MM.1S (cell line): ENCODE results near the gene PLEKHG7.

Experiments
- DNase-seq: peaks from one replicate; pipeline ENCODE4 v3.0.0-alpha.2; 2015
- H2AFZ ChIP-seq: fragments of 300-600 bp; sonication (generic); 2 replicates; pipeline ENCODE4 v1.6.0; 2016; ENCODE audit warnings: antibody characterized with exemption, low read length
- H3F3A ChIP-seq: fragments of 300-600 bp; sonication (generic); 2 replicates; pipeline ENCODE4 v1.6.1; 2016; ENCODE audit warnings: mild to moderate bottlenecking, antibody characterized with exemption, low read length, moderate library complexity, mixed read lengths; ENCODE audit not compliant: insufficient read depth
- H3K27ac ChIP-seq: fragments of 300-600 bp; sonication (generic); 2 replicates; pipeline ENCODE4 v1.5.1; 2016; ENCODE audit warnings: mild to moderate bottlenecking, low read length
- H3K27me3 ChIP-seq: fragments of 300-600 bp; sonication (generic); replicated peaks from 2 replicates; pipeline ENCODE4 v1.6.0; 2016; ENCODE audit warnings: low read length; ENCODE audit not compliant: insufficient read depth
- H3K36me3 ChIP-seq: fragments of 300-600 bp; sonication (generic); replicated peaks from 2 replicates; pipeline ENCODE4 v1.6.1; 2016; ENCODE audit warnings: mild to moderate bottlenecking, low read length, mixed read lengths; ENCODE audit not compliant: insufficient read depth
- H3K4me1 ChIP-seq: fragments of 300-600 bp; sonication (generic); 2 replicates; pipeline ENCODE4 v1.6.1; 2016; ENCODE audit warnings: low read length, mixed read lengths
- H3K4me2 ChIP-seq: fragments of 300-600 bp; sonication (generic); 2 replicates; pipeline ENCODE4 v1.6.0; 2016; ENCODE audit warnings: low read depth, low read length
- H3K4me3 ChIP-seq: fragments of 300-600 bp; sonication (generic); 2 replicates; pipeline ENCODE4 v1.5.1; 2016; ENCODE audit warnings: low read length, mixed read lengths
- H3K79me2 ChIP-seq: fragments of 300-600 bp; sonication (generic); 2 replicates; pipeline ENCODE4 v1.6.1; 2016; ENCODE audit warnings: mixed run types, low read length, mixed read lengths
- H3K9ac ChIP-seq: fragments of 300-600 bp; sonication (generic); 2 replicates; pipeline ENCODE4 v1.6.1; 2016; ENCODE audit warnings: low read length, mixed read lengths
- H3K9me2 ChIP-seq: fragments of 300-600 bp; sonication (generic); replicated peaks from 2 replicates; pipeline ENCODE4 v1.6.1; 2016; ENCODE audit warnings: mild to moderate bottlenecking, low read length, mixed read lengths; ENCODE audit not compliant: insufficient read depth
- H3K9me3 ChIP-seq: fragments of 300-600 bp; sonication (generic); replicated peaks from 2 replicates; pipeline ENCODE4 v1.6.1; 2016; ENCODE audit warnings: mild to moderate bottlenecking, low read length, mixed read lengths; ENCODE audit not compliant: insufficient read depth
- H4K20me1 ChIP-seq: fragments of 300-600 bp; sonication (generic); 2 replicates; pipeline ENCODE4 v1.6.1; 2016; ENCODE audit warnings: mild to moderate bottlenecking, low read length, moderate library complexity, mixed read lengths; ENCODE audit not compliant: insufficient read depth
- CTCF ChIP-seq: fragments of 300-600 bp; sonication (generic); IDR thresholded peaks from 2 replicates; pipeline ENCODE4 v1.5.1; 2016; ENCODE audit warnings: antibody characterized with exemption, low read length, mixed read lengths
- EZH2 ChIP-seq: fragments of 300-600 bp; sonication (generic); optimal IDR thresholded peaks from 2 replicates; pipeline ENCODE3; 2017; ENCODE audit warnings: low read depth, mild to moderate bottlenecking, antibody characterized with exemption, low read length, mixed read lengths
- EZH2phosphoT487 ChIP-seq: fragments of 300-600 bp; sonication (generic); IDR thresholded peaks from 2 replicates; pipeline ENCODE4 v1.6.1; 2018; ENCODE audit warnings: antibody characterized with exemption, low read length

PLEKHG7 gene

GRCh38 chr12:92657770-92658169 lies 45.0 kb upstream of the PLEKHG7 start:
- H3F3A ChIP-seq, result no peaks in the 10 kb centered on the region
- H3K4me1 ChIP-seq, result no peaks in the 10 kb centered on the region
- DNase-seq, result no peak
- no peaks in the 10 kb centered on the region for H4K20me1 ChIP-seq
- no peak overlapping the region for H3K27ac ChIP-seq
- H2AFZ ChIP-seq, result no peak overlapping the region
- no peak overlapping the region for H3K4me2 ChIP-seq
- no peaks in the 10 kb centered on the region for H3K9me3 ChIP-seq
- no peaks in the 10 kb centered on the region for H3K79me2 ChIP-seq
- H3K9me2 ChIP-seq, result no peaks in the 10 kb centered on the region
- H3K4me3 ChIP-seq, result no peak overlapping the region
- H3K27me3 ChIP-seq, result no peaks in the 10 kb centered on the region
- H3K9ac ChIP-seq, result no peak overlapping the region
- TF ChIP-seq CTCF (no peak), EZH2 (no peak), EZH2phosphoT487 (no peak)
- no peaks in the 10 kb centered on the region for H3K36me3 ChIP-seq

- Histone ChIP-seq H3K4me1 (no peaks in the 10 kb centered on the region), H3K4me2 (no peak overlapping the region), H2AFZ (no peak overlapping the region), H3K79me2 (no peaks in the 10 kb centered on the region), H3K9ac (no peak overlapping the region), H3K9me2 (no peaks in the 10 kb centered on the region), H3F3A (no peaks in the 10 kb centered on the region), H3K36me3 (no peaks in the 10 kb centered on the region), H3K9me3 (no peaks in the 10 kb centered on the region), H3K4me3 (no peak overlapping the region), H4K20me1 (no peaks in the 10 kb centered on the region), H3K27me3 (no peaks in the 10 kb centered on the region), H3K27ac (no peak overlapping the region)
- TF ChIP-seq EZH2phosphoT487 (no peak), CTCF (no peak), EZH2 (no peak)
- DNase-seq, result no peak
These were observed 44.2 kb upstream of the PLEKHG7 start for GRCh38 chr12:92658611-92659010.

- Histone ChIP-seq H3K4me2 (no peak overlapping the region), H2AFZ (no peak overlapping the region), H4K20me1 (no peaks in the 10 kb centered on the region), H3F3A (no peaks in the 10 kb centered on the region), H3K27me3 (no peaks in the 10 kb centered on the region), H3K27ac (no peak overlapping the region), H3K36me3 (no peaks in the 10 kb centered on the region), H3K9ac (no peak overlapping the region), H3K79me2 (no peaks in the 10 kb centered on the region), H3K9me3 (no peaks in the 10 kb centered on the region), H3K9me2 (no peaks in the 10 kb centered on the region), H3K4me1 (no peaks in the 10 kb centered on the region), H3K4me3 (no peak overlapping the region)
- DNase-seq, result no peak
- TF ChIP-seq EZH2phosphoT487 (no peak), EZH2 (no peak), CTCF (no peak)
These were observed 41.5 kb upstream of the PLEKHG7 start for GRCh38 chr12:92661269-92661668.
